IPS-18c (cell line): ENCODE data around the gene BTRC.
"Not testable (repeated sequence)": the region's sequence is repeated elsewhere in the genome, so short reads cannot be mapped to it uniquely, and the experiment has no call there.

Experiments used
- H3K4me3 ChIP-seq: 2 replicates; pipeline ENCODE4 v1.7.0; 2013; ENCODE audit warnings: low read depth, mild to moderate bottlenecking, low read length, moderate library complexity; ENCODE audit not compliant: insufficient read depth
- H3K9me3 ChIP-seq: one replicate; pipeline ENCODE4 v1.6.1; 2013; ENCODE audit warnings: mild to moderate bottlenecking, low read length, moderate library complexity; ENCODE audit not compliant: control insufficient read depth, insufficient read depth

The BTRC gene

DNA sequence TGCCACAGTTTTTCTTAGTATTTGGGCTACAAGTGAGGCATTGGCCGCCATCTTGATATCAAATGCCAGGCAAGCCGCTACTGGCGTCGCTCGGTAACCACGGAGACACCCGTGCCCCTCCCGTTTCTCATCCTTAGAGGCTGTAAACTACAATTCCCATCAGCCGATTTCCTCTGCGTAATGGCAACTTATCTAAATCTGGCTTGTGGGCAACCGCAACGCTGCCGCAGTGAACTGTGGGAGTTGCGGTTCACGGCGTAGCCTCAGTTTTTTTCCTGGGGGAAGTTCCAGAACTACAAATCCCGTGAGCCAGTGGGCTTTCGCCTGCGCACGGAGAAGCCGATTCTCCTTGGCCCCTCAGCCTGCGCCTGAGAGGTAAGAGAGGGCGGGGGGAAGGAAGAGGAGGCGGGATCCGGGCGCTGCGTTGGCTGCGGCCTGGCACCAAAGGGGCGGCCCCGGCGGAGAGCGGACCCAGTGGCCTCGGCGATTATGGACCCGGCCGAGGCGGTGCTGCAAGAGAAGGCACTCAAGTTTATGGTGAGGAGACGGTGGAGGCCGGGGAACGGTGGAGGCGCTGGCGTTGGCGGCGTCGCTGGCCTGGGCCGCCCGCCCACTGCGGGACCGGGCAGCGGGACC, at the start of gene BTRC:
Gene BTRC, plus strand, starts transcription at position 474 of the 636 bp plus-strand sequence. Its CDS starts 16 bp downstream, at position 490.
- no peaks in the 10 kb centered on the region for H3K9me3 ChIP-seq
- peak within 1 kb of the TSS; percentile 72 for H3K4me3 ChIP-seq

- Histone ChIP-seq H3K4me3 (no peak overlapping the region), H3K9me3 (no peaks in the 10 kb centered on the region)
These were observed 49.6 kb upstream of the BTRC start for GRCh38 chr10:101304316-101304715.

DNA sequence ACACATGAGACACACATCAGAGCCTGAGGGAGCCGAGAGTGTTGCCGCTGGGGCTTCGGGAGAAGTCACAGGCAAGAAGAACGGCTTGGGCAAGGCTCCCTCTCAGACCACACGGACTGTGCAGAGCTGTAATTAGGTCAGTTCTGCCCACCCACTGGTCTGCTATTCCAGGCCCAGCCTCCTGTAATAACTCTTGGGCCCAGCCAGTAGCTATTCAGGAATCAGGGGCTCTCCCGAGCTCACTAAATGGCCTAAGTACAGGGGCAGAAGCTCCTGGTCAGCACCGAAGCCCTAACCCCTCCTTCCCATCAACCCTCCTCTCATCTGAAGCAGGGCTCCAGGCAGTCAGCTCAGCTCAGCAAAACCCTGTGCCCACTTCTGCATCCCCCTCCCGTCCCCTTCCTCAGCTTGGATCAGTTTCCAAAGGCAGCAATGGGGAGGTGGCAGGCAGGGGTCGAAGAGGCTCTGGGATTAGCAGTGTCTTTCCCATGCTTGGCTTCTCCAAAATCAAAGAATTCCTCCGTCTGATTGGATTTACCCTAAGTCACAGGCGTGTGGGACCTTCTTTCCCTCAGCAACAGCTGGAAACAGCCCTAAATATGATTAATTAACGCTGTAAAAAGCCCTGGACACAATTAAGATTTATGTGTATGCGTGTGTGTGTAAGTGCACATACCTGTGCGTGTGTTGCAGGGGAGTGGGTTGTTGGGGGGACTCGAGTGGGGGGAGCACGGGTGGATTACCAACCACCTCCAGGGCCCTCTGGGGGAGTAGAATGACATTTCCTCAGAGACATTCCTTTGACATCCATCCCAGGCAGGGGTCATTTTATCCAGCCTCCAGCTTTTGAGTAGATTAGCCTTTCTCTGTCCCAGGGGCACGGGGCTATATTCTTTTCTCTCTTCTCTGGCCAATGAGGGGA, 48.4 kb upstream of the BTRC start:
- H3K9me3 ChIP-seq = no peaks in the 10 kb centered on the region

DNA sequence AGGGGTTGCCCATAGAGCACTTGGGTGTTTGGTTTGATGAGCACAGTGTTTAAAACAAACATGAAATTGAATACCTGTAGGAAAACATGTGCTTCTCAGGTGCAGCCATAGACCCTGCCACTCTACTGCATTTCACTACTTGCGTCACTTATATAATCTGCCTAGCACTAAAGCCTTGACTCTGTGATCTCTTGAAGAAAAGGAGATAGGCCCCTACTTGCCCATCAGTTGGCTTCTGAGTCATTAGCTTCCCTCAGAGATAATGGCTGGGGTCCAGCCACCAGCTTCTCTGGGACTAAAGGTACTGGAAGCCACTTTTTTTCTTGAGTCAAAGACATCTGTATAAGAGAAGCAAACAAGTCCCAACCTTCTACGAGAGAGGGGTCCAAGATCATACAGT, 45.9 kb upstream of the BTRC start:
- Histone ChIP-seq H3K9me3 (no peaks in the 10 kb centered on the region), H3K4me3 (no peak overlapping the region)

More for the DNA sequence above, 48.4 kb upstream of the BTRC start:
- no peak overlapping the region for H3K4me3 ChIP-seq

DNA sequence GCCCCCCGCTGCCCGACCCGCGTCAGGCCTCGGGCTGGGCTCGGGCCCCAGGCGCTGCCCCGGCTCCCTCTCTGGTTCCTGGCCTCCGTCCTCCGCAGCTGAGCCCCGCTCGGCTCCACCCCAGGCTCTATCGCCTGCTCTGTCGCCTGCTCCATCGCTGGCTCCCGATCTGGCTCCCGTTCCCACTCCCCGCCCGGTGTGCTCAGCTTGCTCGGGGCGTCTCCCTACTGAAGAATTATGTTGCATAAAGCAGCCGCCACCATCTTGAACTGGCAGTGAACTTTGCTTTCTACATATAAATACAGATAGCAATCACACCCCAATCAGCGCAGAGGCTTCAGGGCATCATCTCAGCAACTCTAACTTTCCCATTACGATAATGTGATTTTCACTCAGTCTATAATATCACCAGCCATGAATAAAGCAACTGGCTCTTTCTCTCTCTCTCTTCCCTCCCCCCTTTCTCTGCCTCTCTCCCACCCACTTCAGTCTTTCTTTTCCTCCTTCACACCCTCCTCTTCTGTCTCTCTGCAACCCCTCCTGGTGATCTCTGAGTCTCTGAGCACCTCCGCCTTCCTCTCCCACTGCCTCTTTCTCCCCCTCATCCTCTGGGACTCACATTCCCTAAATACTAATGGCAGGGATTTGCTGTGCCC, 43.3 kb upstream of the BTRC start:
- Histone ChIP-seq H3K4me3 (peak overlapping the region; percentile 21), H3K9me3 (no peaks in the 10 kb centered on the region)

DNA sequence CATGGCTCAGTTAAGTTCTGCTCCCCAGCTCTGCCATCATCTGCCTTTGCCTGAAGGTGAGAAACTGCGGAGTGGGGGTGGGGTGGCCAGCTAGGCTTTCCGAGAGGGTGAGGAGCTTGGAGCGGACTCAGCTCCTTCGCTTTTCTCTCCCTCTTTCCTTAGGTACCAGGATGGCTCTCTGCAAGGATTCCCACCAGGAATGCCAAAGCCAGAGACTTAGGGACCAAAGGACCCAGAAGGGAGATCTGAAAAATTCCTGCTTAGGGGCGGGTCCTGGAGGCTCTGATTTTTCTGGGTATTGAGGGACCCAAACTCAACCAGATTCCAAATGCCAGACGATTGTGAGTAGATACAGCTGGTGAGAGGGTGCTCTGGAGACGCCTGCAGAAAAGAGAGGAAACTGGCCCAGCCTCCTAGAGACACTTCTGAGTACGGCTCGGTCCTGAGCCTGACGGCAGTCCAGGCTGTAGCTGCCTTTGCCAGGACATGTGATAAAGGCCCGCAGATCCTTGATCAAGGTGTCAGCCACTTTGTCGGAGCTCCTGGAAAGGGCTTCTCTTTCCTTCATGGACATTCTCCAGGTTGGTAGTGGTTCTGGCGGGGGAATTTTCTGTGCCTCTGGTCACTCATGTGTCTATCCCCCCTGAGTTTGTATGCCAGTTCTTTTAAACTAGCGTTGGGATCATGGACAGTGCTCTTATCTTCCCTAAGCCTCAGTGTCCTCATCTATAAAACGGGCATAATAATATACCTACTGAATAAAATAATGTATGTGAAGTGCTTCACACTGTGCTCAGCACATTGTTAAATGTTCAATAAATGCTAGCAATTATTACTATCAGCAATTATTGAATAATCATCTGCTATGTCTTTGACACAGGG, 42.5 kb upstream of the BTRC start:
- H3K4me3 ChIP-seq = peak overlapping the region; percentile 21; the same call in 1 of the 2 replicates
- H3K9me3 ChIP-seq = no peaks in the 10 kb centered on the region

DNA sequence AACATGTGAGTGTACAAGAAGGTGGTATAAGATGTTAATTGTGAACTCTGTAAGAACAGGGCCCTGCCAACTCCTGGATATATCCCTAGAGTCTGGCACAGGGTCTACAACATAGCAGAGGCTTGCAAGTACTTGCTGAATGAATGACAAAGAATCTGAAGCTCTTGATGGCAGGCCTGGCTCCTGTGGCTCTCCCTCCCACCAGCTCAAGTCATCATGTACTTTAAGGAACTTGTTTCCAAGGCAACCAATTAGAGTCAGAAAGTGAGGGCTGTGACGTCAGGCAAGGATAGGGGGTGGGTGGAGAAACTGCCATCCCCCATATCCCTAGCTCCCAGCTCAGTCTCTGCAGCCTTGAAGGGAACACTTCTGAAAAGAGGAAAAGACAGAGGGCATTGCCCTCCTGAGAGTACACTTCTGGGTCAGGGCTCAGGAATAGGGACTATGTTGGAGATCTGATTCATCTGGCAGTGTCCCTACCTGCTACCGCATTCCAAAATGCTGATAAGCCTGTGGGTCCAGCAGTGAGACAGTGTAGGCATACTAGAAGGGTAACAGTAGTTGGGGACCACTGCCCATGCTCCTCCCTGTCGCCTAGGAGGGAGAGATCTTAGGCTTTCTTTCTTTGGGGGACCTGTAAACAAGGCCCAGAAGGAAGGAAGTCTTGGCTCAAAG, 34.6 kb upstream of the BTRC start:
- H3K4me3 ChIP-seq = no peak overlapping the region
- H3K9me3 ChIP-seq = no peaks in the 10 kb centered on the region

DNA sequence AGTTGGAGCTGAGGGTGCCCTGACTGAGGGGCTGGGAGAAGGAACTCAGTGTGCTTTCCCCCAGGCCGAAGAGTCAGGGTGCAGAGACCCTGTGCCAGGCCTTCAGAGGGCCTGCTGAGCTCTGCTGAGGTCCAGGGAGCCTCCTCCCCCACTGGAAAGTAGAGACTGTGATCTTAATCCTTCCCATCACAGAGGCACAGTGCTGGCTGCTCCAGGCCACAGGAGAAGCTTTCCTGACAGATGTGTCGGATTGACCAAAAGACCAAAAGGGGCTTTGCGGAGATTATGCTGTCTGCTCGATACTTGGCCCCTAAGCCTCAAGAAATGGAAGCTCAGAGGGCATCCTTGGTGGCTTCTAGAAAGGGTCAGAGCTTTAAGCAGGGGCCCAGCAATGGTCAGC, 32.9 kb upstream of the BTRC start:
- Histone ChIP-seq H3K4me3 (no peak overlapping the region), H3K9me3 (no peaks in the 10 kb centered on the region)

DNA sequence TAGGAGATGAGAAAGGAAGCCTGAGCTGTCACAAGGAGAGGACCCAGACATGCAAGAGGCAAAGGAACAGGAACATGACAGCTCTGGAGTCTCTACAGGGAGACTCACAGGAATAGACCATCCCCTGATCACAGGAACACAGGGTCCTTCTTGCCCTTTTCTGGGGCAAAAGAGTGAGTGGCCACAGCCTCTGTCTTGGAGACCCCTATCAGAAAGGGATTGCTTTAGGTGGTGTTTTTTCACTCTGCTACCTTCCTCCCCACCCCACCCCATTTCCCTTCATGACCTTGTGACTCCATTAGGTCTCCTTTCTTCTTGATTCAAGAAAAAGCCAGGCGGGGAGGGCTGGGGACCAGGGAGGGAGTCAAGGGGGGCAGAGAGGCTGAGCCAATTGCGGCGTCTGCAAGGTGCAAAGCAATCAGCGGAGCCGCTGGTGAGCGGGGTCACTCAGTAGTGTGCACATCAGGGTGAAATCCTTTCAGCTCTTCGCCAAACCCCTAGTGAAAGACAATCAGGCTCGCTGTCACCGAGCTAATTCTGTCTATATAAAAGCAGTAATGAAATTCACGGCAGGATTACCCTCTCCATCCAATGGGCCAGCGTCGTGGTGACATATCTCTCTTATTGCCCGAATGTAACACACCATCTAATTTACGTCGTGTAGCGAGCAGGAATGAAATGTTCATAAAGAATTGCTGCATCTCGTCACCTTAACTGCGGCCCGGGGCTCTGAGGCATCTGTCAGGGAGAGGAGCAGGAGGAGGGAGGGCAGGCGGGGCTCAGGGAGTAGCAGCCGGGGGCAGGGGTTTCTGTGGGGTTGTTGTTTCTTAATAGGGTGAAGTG, 31.5 kb upstream of the BTRC start:
- Histone ChIP-seq H3K4me3 (no peak overlapping the region), H3K9me3 (no peaks in the 10 kb centered on the region)

DNA sequence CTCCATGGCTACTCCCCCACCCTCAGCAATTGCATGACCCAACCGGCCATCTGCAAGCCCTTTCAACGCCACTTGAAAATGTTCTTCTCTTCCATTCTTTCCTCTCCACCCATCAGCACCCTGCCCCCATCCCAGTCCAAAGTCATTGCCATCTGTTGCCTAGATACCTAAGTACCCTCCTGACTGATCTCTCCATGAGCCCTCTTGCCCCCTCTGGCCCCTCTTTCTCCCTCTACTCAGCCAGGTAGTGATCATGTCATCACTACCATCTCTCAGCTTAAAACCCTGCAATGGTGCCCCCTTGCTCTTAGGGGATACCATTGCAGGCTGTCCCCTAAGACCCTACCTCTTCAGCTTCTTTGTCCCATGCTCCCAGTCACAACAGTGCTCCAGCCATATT, 30.5 kb upstream of the BTRC start:
- no peaks in the 10 kb centered on the region for H3K9me3 ChIP-seq
- no peak overlapping the region for H3K4me3 ChIP-seq

DNA sequence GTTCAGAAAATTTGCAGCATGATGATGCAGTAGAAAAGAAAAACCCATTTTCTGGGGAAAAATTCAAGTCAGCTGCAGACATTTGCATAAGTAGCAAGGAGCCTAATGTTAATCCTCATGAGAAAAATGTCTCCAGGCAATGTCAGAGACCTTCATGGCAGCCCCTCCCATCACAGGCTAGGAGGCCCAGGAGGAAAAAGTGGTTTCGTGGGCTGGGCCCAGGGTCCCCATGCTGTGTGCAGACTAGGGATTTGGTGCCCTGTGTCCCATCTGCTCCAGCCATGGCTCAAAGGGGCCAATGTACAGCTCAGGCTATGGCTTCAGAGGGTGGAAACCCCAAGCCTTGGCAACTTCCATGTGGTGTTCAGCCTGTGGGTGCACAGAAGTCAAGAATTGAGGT, 26.5 kb upstream of the BTRC start:
- H3K9me3 ChIP-seq, H3K4me3 ChIP-seq: not testable (repeated sequence)

DNA sequence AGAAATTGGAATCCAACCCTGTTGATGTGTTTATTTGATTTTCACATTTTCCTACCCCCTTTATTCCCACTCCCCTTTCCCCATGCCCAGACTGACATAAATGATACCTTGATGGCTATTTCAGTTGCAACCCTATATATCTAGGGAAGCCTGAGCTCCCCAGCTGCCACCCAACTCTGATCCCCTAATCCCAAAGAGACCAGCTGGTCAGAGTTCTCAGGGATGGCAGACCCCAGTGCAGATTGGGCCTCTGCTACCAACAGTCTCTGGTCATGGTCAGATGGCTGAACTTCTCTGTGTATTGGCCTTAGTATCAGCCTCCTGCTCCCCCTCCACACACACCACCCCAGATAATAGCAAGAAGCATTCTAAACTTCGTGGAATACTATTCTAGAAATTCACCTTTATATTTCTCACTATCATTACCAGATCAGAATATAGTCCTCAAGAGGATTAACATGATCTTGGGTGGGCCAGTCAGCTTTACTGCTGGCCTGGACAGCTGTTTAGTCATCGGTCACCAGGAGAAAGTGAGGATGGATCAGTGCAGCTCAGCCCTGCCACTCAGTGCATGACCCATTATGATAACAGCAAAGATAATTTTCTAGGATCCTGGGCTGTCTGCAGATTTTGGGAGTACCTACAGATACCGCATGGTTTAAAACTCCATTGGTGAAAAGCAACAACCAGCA, 24.5 kb upstream of the BTRC start:
- Histone ChIP-seq H3K4me3 (no peak overlapping the region), H3K9me3 (no peaks in the 10 kb centered on the region)

DNA sequence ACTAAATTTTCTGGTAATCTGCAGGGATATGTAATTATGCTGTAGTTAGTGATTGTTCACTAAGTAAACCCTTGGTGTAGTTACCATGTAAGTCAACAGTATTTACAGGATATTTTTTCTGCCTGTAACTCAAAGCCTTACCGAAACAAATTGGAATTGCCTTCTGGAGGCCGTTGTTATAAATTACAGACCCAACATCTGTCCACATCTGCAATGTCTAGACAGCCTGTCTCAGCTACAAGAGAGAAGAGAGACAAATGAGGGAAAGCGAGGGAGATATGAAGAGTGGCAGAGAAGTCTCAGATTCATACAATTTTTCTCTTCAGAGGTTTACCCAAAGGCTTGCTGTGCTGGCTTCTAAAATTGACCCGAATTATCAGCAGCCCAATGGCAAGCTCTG, 23.7 kb upstream of the BTRC start:
- Histone ChIP-seq H3K9me3 (no peaks in the 10 kb centered on the region), H3K4me3 (no peak overlapping the region)

DNA sequence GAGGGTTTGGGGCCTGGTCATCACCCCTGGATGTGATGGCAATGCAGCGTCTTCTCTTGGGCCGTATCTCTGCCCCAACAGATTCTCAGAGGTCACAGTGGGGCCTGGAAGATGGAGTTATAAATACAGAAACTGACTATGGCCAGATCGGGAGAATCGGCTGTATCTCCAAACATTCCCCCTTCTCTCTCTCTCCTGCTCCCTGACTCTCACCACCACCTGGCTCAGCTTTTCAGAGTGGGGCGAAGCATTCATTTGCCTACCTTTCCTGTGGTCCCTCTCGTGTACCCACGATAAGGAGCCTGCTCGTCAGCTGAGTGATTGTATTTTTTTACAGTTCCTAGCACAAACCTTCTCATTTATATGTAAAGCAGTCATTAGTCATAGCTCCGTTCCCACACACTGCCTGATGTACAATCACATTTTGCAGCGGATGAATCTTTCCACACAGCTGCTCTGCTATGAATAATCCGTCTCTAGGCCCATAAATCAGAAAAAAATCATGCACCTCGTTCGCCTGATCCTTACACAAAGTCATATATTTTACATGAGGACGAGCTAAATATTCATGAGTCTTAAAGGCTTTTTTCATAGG, 23.2 kb upstream of the BTRC start:
- Histone ChIP-seq H3K9me3 (no peaks in the 10 kb centered on the region), H3K4me3 (no peak overlapping the region)

- no peaks in the 10 kb centered on the region for H3K9me3 ChIP-seq
- no peak overlapping the region for H3K4me3 ChIP-seq
These were observed 22.0 kb upstream of the BTRC start for GRCh38 chr10:101331956-101332355.
